ENCODE measurements around the gene ATPAF2.

- TF ChIP-seq EZH2 (IDR thresholded peaks at IDR 0.05): no peak
- TF ChIP-seq CTCF (IDR thresholded peaks at IDR 0.05 in 2 of 3, conservative IDR thresholded peaks at IDR 0.05 in 1 of 3; ENCODE audit: borderline replicate concordance in 1 of 3, insufficient read depth in 1 of 3, low read depth in 2 of 3, low read length in 2 of 3): peak in 1 of 3 experiments; percentile 12; a peak in 1 of 6 replicates
- TF ChIP-seq SRF (IDR thresholded peaks at IDR 0.05; ENCODE audit: low read depth): peak; percentile 37; the same call in 1 of the 2 replicates
- TF ChIP-seq CEBPB (IDR thresholded peaks at IDR 0.05; ENCODE audit: low read depth): no peak
- no peak for TF ChIP-seq SIN3A (IDR thresholded peaks at IDR 0.05; ENCODE audit: low read depth)
Observed at GRCh38 chr17:18038861-18039534, at the start of gene ATPAF2, which contains the start of gene GID4.
